ENCODE data around the gene PNKP.
"Not testable (repeated sequence)": the region's sequence is repeated elsewhere in the genome, so short reads cannot be mapped to it uniquely, and the experiment has no call there.

PNKP gene

DNA sequence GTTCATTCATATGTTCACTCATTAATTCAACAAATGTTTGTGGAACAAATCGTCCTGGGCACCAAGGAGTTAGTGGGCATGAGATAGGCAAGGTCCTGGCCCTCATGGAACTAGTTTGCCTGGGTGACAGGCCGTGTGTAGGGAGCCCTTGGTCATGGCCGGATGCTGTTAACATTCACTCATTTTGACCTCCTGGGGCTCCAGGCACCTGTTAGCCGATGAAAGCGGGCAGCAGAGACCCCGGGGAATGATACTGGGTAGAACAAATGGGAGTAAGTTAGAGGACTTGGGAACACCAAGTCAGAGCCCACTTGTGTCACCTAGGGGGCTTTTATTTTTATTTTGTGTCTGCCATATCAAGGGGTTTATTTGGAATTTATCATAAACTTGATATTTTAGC is 42.7 kb downstream of the PNKP start:
- in situ Hi-C loops (cut with MboI; ENCODE audit: low sequenced_read_pairs) = no loop called here

GRCh38 chr19:49823472-49823871 is 43.9 kb downstream of the PNKP start:
- in situ Hi-C loops (cut with MboI; ENCODE audit: low sequenced_read_pairs) = no loop called here

- in situ Hi-C loops (cut with MboI; ENCODE audit: low sequenced_read_pairs) = no loop called here
These were observed 47.3 kb downstream of the PNKP start for GRCh38 chr19:49820125-49820524.

GRCh38 chr19:49819452-49820115 is 47.8 kb downstream of the PNKP start:
- in situ Hi-C loops (cut with MboI; ENCODE audit: low sequenced_read_pairs) = not testable (repeated sequence)

- in situ Hi-C loops (cut with MboI; ENCODE audit: low sequenced_read_pairs) = no loop called here
These were observed 48.6 kb downstream of the PNKP start for GRCh38 chr19:49818649-49819370.

DNA sequence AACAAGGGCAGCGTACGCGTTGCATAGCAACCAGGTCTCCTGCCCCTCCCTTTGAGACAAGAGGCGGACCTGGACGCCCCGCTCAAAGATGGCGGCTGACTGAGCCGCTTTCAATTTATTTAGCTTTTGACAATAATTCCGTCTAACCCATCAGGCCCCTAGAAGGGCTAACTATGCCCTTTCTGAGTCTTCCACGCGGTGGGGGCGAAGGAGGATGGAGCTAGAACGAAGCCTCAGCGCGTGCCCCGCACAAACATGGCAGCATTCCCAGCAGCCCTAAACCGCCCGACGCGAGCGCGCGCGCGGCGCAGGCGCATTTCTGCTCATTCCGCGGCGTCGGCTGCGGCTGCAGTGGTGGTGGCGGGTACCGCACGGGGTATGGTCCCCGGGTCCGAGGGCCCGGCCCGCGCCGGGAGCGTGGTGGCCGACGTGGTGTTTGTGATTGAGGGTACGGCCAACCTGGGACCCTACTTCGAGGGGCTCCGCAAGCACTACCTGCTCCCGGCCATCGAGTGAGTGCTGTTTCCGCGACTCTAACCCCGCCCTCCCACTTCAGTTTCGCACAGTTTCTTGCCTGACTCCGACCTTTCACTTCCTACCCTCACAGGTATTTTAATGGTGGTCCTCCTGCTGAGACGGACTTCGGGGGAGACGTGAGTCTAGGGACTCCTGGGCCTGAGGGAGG is 49.3 kb downstream of the PNKP start, which contains the start of gene MED25:
MED25 (plus strand) TSS at position 326 of the 685 bp plus-strand sequence; CDS start at position 379, 53 bp downstream.
- in situ Hi-C loops (cut with MboI; ENCODE audit: low sequenced_read_pairs) = no loop called here

DNA sequence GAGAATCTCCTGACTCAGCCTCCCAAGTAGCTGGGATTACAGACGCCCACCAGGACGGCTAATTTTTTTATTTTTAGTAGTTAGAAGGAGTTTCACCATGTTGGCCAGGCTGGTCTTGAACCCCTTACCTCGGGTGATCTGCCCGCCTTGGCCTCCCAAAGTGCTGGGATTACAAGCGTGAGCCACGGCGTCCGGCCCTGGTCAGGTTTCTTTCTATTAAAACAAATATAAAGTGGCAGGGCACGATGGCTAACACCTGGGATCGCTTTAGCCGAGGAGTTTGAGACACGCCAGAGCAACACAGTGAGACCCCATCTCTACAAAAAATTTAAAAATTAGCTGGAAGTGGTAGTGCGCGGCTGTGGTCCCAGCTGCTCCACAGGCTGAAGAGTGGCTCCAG is 50.8 kb downstream of the PNKP start:
- in situ Hi-C loops (cut with MboI; ENCODE audit: low sequenced_read_pairs) = no loop called here

- in situ Hi-C loops (cut with MboI; ENCODE audit: low sequenced_read_pairs) = no loop called here
These were observed 53.4 kb downstream of the PNKP start for GRCh38 chr19:49814010-49814409.

DNA sequence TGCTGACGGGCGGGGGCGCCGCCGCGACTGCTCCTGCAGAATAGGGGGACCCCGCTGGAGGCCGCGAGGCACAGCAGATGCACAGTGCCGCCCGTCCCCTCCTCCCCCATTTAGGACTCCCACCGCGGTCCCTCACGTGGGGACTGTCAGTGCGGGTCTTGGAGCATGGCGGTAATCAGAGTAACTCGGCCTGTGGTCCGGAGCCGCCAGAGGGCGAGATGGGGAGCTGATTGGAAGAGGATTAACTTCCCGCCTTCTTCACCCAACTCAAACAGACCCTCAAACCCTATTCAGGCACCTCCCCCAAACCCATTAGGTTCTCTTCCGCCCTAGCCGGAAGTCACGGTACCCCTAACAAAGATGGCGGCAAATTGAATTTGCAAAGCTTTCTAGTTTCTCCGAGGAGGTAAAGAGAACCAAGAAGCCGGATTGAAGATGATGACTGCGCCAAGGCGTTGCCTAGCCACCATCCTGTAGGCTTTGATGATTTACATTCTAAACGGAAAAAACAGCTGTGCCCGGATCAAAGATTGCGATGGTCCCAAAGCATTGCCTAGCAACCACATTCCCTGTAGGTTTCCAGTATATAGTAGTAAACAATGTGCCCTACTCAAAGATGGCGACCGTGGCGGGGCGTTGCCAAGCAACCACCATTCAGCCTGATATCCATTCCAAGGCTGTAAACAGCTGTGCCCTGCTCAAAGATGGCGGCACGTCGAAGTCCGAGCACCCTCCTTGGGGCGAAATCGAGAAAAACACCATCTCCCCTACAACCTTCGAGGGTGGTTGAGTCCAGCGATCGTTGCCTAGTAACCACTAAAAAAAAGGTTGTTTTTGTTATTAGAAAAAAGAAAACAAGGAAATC is 54.1 kb downstream of the PNKP start, which contains the start of gene FUZ:
FUZ (minus strand) TSS at position 296 of the 865 bp plus-strand sequence; CDS start at position 110, 186 bp downstream.
- in situ Hi-C loops (cut with MboI; ENCODE audit: low sequenced_read_pairs) = no loop called here

GRCh38 chr19:49812452-49812996 is 54.9 kb downstream of the PNKP start:
- in situ Hi-C loops (cut with MboI; ENCODE audit: low sequenced_read_pairs) = no loop called here

- in situ Hi-C loops (cut with MboI; ENCODE audit: low sequenced_read_pairs) = no loop called here
These were observed 56.0 kb downstream of the PNKP start for GRCh38 chr19:49811328-49811727.

All from HL-60/S4 treated with retinoic acid at 250 ng/mL for 4 days and 3 days (cell line).